ENCODE measurements around the gene IP6K3.
A peak's percentile ranks its signal among the peaks of the same experiment; 100 is the strongest.

DNA sequence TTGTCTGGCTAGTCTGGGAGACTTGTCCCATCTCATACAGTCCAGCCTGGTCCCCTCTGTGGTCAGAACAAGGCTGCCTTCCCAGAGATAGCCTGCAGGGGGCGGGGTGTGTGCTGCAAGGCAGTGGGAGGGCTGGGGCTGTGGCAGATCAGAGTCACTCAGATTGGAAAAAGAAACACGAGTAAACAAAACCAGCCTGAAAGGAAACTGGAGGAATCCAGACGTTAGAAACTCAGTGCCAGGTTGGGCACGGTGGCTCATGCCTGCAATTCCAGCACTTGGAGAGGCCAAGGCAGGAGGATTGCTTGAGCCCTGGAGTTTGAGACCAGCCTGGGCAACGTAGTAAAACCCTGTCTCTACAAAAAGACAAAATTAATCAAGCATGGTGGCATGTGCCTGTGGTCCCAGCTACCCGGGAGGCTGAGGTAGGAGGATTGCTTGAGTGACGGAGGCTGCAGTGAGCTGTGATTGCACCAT, 22.0 kb upstream of the IP6K3 start:
- TF ChIP-seq, protein P1, sequence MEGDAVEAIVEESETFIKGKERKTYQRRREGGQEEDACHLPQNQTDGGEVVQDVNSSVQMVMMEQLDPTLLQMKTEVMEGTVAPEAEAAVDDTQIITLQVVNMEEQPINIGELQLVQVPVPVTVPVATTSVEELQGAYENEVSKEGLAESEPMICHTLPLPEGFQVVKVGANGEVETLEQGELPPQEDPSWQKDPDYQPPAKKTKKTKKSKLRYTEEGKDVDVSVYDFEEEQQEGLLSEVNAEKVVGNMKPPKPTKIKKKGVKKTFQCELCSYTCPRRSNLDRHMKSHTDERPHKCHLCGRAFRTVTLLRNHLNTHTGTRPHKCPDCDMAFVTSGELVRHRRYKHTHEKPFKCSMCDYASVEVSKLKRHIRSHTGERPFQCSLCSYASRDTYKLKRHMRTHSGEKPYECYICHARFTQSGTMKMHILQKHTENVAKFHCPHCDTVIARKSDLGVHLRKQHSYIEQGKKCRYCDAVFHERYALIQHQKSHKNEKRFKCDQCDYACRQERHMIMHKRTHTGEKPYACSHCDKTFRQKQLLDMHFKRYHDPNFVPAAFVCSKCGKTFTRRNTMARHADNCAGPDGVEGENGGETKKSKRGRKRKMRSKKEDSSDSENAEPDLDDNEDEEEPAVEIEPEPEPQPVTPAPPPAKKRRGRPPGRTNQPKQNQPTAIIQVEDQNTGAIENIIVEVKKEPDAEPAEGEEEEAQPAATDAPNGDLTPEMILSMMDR (optimal IDR thresholded peaks at IDR 0.05 in 1 of 3, IDR thresholded peaks at IDR 0.05 in 1 of 3, conservative IDR thresholded peaks at IDR 0.05 in 1 of 3; ENCODE audit: extremely low read depth in 1 of 3, insufficient read depth in 2 of 3, low read length in 3 of 3): peak in 2 of 3 experiments; percentile 73 to 92
- no peak for TF ChIP-seq EZH2 (IDR thresholded peaks at IDR 0.05; ENCODE audit: low read length)

All from keratinocyte (primary cell).